HepG2 (cell line): ENCODE measurements around the gene POFUT1. TPM values are rescaled to one million over a fixed set of nuclear protein-coding genes. Genes with fewer than 3 reads are reported as not detected.

Source experiments
- ATAC-seq: fragments of 200-7000 bp; cut with Tn5 transposase; 3 replicates; pipeline ENCODE4 v1.9.1; 2020; ENCODE audit warnings: mild to moderate bottlenecking, moderate library complexity
- BruUV-seq: library from RNA; stranded (reverse); fragments of 400-500 nt; replicated peaks from 2 replicates; lab custom pipeline; 2021; lab: Mats Ljungman, UMichigan
- CTCF ChIA-PET: fragments of 300-600 bp; formaldehyde crosslinking; extraction: SDS; loops from one replicate; lab custom pipeline; 2021; ENCODE audit warnings: low total read pairs, inconsistent platforms, low intra/inter-chr PET ratio; lab: Yijun Ruan, JAX
- POLR2A ChIA-PET: fragments of 350-600 bp; sonication (Branson Sonifier 250); formaldehyde crosslinking; loops from one replicate; lab custom pipeline; 2020; ENCODE audit warnings: antibody characterized with exemption, inconsistent platforms; lab: Yijun Ruan, JAX
- DNase-seq: peaks from one replicate; pipeline ENCODE4 v3.0.0-alpha.2; 2015; ENCODE audit warnings: low spot score
- FAIRE-seq: peaks from 3 replicates; lab custom pipeline; 2011; peaks lifted over from hg19 to GRCh38; lab: Jason Lieb, UNC
- H2AFZ ChIP-seq: one replicate; pipeline ENCODE4 v1.6.1; 2011; ENCODE audit warnings: low read length, inconsistent platforms
- H3K27ac ChIP-seq: fragments of 300-600 bp; 3 replicates; pipeline ENCODE4 v1.8.0; 2011; ENCODE audit warnings: mixed run types, mild to moderate bottlenecking, mixed read lengths, low read length, inconsistent platforms; ENCODE audit not compliant: insufficient read depth; ENCODE audit errors: extremely low read length
- H3K27me3 ChIP-seq, 2 experiments: fragments of 200-600 bp in 1 of 2; 2 replicates in 1 of 2; 3 replicates in 1 of 2; pipeline versions ENCODE4 v1.6.0 to v1.8.0; 2011; ENCODE audit warnings: low read length in 2 of 2, mild to moderate bottlenecking in 2 of 2, moderate library complexity in 2 of 2, inconsistent platforms in 1 of 2; ENCODE audit not compliant: insufficient read depth in 2 of 2, control insufficient read depth in 1 of 2
- H3K36me3 ChIP-seq, 2 experiments: fragments of 200-600 bp in 1 of 2; replicated peaks in 1 of 2; 2 replicates in 1 of 2; 3 replicates in 1 of 2; pipeline versions ENCODE4 v1.5.1 to v1.8.0; 2011; ENCODE audit warnings: low read length in 2 of 2, inconsistent platforms in 1 of 2; ENCODE audit not compliant: insufficient read depth in 2 of 2, control insufficient read depth in 1 of 2
- H3K4me1 ChIP-seq: 2 replicates; pipeline ENCODE4 v1.5.1; 2012; ENCODE audit warnings: low read length, inconsistent platforms; ENCODE audit not compliant: insufficient read depth
- H3K4me2 ChIP-seq: 2 replicates; pipeline ENCODE4 v1.6.0; 2011; ENCODE audit warnings: low read depth, low read length, inconsistent platforms
- H3K4me3 ChIP-seq, 3 experiments: fragments of 200-600 bp in 1 of 3; sonication (generic), shearing (Covaris generic) in 1 of 3; replicated peaks in 1 of 3; 2 replicates each; pipeline ENCODE4 v1.5.1; 2011 to 2016; ENCODE audit warnings: low read length in 3 of 3, inconsistent platforms in 2 of 3, low read depth in 2 of 3, mild to moderate bottlenecking in 2 of 3, control low read depth in 1 of 3, mixed read lengths in 1 of 3; ENCODE audit not compliant: insufficient read depth in 1 of 3
- H3K79me2 ChIP-seq: one replicate; pipeline ENCODE4 v1.6.1; 2011; ENCODE audit warnings: low read length, inconsistent platforms; ENCODE audit not compliant: insufficient read depth
- H3K9ac ChIP-seq: 2 replicates; pipeline ENCODE4 v1.6.0; 2011; ENCODE audit warnings: mild to moderate bottlenecking, low read depth, low read length, inconsistent platforms; ENCODE audit not compliant: insufficient read depth
- H3K9me3 ChIP-seq: 2 replicates; pipeline ENCODE4 v1.5.1; 2012; ENCODE audit warnings: mild to moderate bottlenecking, low read length
- H4K20me1 ChIP-seq: 2 replicates; pipeline ENCODE4 v1.6.0; 2011; ENCODE audit warnings: inconsistent platforms, mild to moderate bottlenecking, low read length, moderate library complexity; ENCODE audit not compliant: insufficient read depth
- CBFB ChIP-seq: sonication (generic); formaldehyde crosslinking; IDR thresholded peaks from 2 replicates; pipeline ENCODE4 v1.4.0; 2020; ENCODE audit warnings: missing genetic modification reagents
- NCOA2 ChIP-seq: sonication (generic); formaldehyde crosslinking; IDR thresholded peaks from 2 replicates; pipeline ENCODE4 v1.8.0; 2022; ENCODE audit warnings: inconsistent platforms
- POLR2G ChIP-seq: fragments of 200-400 bp; formaldehyde crosslinking; IDR thresholded peaks from 2 replicates; pipeline ENCODE4 v1.6.1; 2018; ENCODE audit warnings: mild to moderate bottlenecking, low read depth, low read length, moderate library complexity
- RFX5 ChIP-seq: IDR thresholded peaks from 2 replicates; pipeline ENCODE4 v1.6.1; 2011; ENCODE audit warnings: low read depth, low read length, improper control_type of control experiment
- SNAPC4 ChIP-seq: sonication (generic); formaldehyde crosslinking; IDR thresholded peaks from 2 replicates; pipeline ENCODE4 v1.4.0; 2020; ENCODE audit warnings: mild to moderate bottlenecking, missing genetic modification reagents
- TAF15 ChIP-seq: fragments of 200-400 bp; formaldehyde crosslinking; IDR thresholded peaks from one replicate; pipeline ENCODE4 v1.6.1; 2018; ENCODE audit warnings: mild to moderate bottlenecking, low read depth, low read length; ENCODE audit not compliant: poor library complexity, severe bottlenecking
- TP53 ChIP-seq: sonication (generic); formaldehyde crosslinking; conservative IDR thresholded peaks from 2 replicates; pipeline ENCODE4 v1.4.0; 2020; ENCODE audit warnings: missing genetic modification reagents
- ZKSCAN5 ChIP-seq: sonication (generic); formaldehyde crosslinking; IDR thresholded peaks from 2 replicates; pipeline ENCODE4 v1.5.1; 2020; ENCODE audit warnings: mild to moderate bottlenecking, missing genetic modification reagents
- ZNF501 ChIP-seq: sonication (generic); formaldehyde crosslinking; IDR thresholded peaks from 2 replicates; pipeline ENCODE4 v1.5.1; 2020; ENCODE audit warnings: mild to moderate bottlenecking, moderate library complexity, missing genetic modification reagents
- WGBS: methylation state at CpG from one replicate; pipeline ENCODE4 v1.1.6; 2017; ENCODE audit warnings: low lambda C conversion rate; 5-methylcytosine and 5-hydroxymethylcytosine counted together
- in situ Hi-C: cut with HindIII; loops from 2 replicates; pipeline ENCODE4 v1.10.0; 2017; ENCODE audit warnings: low pct_unique_long_range_greater_than_20kb; ENCODE audit not compliant: extremely low pct_ligation_motif_present
- intact Hi-C: fragments of 100-400 bp; cut with micrococcal nuclease; formaldehyde crosslinking; loops from one replicate; pipeline ENCODE4 v1.10.0; 2022; ENCODE audit not compliant: unreplicated experiment
- polyA plus RNA-seq, 8 experiments: library from polyadenylated mRNA; depleted of rRNA in 3 of 8; stranded (reverse) in 7 of 8; unstranded in 1 of 8; fragments of >200 nt; fragmentation: Illumina TruSeq in 4 of 8; extraction: Trizol in 4 of 8; gene quantifications; 2 replicates each; pipeline versions ENCODE4 v1.2.1 to v1.2.3, GENCODE V29; 2011 to 2016; ENCODE audit warnings: low read depth in 4 of 8, missing spikeins in 1 of 8, mixed read lengths in 1 of 8; ENCODE audit not compliant: insufficient read depth in 1 of 8
- total RNA-seq, 5 experiments: library from RNA; depleted of rRNA; stranded (reverse); fragments of >200 nt; fragmentation: Illumina TruSeq; extraction: Trizol; gene quantifications; 2 replicates each; pipeline ENCODE4 v1.2.3, GENCODE V29; 2016; ENCODE audit warnings: low read depth in 1 of 5
- TF ChIP-seq, protein P1 (sequence below), 2 experiments: fragments of 450-650 bp in 1 of 2; sonication (generic) in 1 of 2; formaldehyde crosslinking; IDR thresholded peaks; 2 replicates each; pipeline versions ENCODE4 v1.5.0 to v1.8.0; 2020 to 2022; ENCODE audit warnings: mild to moderate bottlenecking in 1 of 2, missing genetic modification reagents in 1 of 2
- TF ChIP-seq, protein P2 (sequence below): IDR thresholded peaks from 2 replicates; pipeline ENCODE4 v1.6.1; 2016; ENCODE audit warnings: low read depth
- TF ChIP-seq, protein P3 (sequence below): sonication (generic); formaldehyde crosslinking; IDR thresholded peaks from 2 replicates; pipeline ENCODE4 v1.5.0; 2020; ENCODE audit warnings: mild to moderate bottlenecking, missing genetic modification reagents

POFUT1 gene
- total and polyA plus RNA-seq, 2 of the 13 experiments (the other 11 are each of a cell fraction or from before 2014, with no cell fraction given) = 35.5 to 58.3 TPM

- TF ChIP-seq SNAPC4 (CRISPR knock-in tag) = no peak
- TF ChIP-seq, protein P1, sequence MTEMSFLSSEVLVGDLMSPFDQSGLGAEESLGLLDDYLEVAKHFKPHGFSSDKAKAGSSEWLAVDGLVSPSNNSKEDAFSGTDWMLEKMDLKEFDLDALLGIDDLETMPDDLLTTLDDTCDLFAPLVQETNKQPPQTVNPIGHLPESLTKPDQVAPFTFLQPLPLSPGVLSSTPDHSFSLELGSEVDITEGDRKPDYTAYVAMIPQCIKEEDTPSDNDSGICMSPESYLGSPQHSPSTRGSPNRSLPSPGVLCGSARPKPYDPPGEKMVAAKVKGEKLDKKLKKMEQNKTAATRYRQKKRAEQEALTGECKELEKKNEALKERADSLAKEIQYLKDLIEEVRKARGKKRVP (CRISPR knock-in tag; IDR thresholded peaks at IDR 0.05) = no peak
- no peak for TF ChIP-seq RFX5
- no peak for TF ChIP-seq ZKSCAN5 (CRISPR knock-in tag)
- TF ChIP-seq, all 625 proteins: peak for 10
These were observed 29.7 kb downstream of the POFUT1 start (continued) for GRCh38 chr20:32237419-32237818.

GRCh38 chr20:32238483-32239425, 31.1 kb downstream of the POFUT1 start:
- in situ Hi-C loops (no loop called here), intact Hi-C loops (no loop called here)
- FAIRE-seq (no peak), DNase-seq (no peak), ATAC-seq (no peak)
- ChIA-PET POLR2A (no interaction called here), CTCF (no interaction called here)
- H3K79me2 ChIP-seq = no peaks in the 10 kb centered on the region
- H2AFZ ChIP-seq = no peak overlapping the region
- no peak overlapping the region for H3K4me3 ChIP-seq
- BruUV-seq = no TSS peak
- H3K27ac ChIP-seq = no peak overlapping the region
- no peaks in the 10 kb centered on the region for H3K9me3 ChIP-seq
- H3K9ac ChIP-seq = no peak overlapping the region
- no peaks in the 10 kb centered on the region for H3K27me3 ChIP-seq
- H4K20me1 ChIP-seq = no peaks in the 10 kb centered on the region
- peaks cover 39% of the 10 kb centered on the region for H3K4me1 ChIP-seq
- H3K36me3 ChIP-seq = peaks cover 4 to 16% of the 10 kb centered on the region in 2 experiments; a peak in 4 of 5 replicates
- WGBS = 94% methylated on average over 9 of the region's 9 CpGs
- no peak overlapping the region for H3K4me2 ChIP-seq
- TF ChIP-seq POLR2G (peak; percentile 27; the same call in 1 of the 2 replicates), TAF15 (no peak), TP53 (CRISPR knock-in tag) (no peak), NCOA2 (CRISPR knock-in tag) (no peak), ZNF501 (peak; percentile 56; the same call in 1 of the 2 replicates), CBFB (CRISPR knock-in tag) (no peak)
- TF ChIP-seq, protein P2, sequence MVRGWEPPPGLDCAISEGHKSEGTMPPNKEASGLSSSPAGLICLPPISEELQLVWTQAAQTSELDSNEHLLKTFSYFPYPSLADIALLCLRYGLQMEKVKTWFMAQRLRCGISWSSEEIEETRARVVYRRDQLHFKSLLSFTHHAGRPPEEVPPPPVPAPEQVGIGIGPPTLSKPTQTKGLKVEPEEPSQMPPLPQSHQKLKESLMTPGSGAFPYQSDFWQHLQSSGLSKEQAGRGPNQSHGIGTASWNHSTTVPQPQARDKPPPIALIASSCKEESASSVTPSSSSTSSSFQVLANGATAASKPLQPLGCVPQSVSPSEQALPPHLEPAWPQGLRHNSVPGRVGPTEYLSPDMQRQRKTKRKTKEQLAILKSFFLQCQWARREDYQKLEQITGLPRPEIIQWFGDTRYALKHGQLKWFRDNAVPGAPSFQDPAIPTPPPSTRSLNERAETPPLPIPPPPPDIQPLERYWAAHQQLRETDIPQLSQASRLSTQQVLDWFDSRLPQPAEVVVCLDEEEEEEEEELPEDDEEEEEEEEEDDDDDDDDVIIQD = no peak
- TF ChIP-seq, protein P3, sequence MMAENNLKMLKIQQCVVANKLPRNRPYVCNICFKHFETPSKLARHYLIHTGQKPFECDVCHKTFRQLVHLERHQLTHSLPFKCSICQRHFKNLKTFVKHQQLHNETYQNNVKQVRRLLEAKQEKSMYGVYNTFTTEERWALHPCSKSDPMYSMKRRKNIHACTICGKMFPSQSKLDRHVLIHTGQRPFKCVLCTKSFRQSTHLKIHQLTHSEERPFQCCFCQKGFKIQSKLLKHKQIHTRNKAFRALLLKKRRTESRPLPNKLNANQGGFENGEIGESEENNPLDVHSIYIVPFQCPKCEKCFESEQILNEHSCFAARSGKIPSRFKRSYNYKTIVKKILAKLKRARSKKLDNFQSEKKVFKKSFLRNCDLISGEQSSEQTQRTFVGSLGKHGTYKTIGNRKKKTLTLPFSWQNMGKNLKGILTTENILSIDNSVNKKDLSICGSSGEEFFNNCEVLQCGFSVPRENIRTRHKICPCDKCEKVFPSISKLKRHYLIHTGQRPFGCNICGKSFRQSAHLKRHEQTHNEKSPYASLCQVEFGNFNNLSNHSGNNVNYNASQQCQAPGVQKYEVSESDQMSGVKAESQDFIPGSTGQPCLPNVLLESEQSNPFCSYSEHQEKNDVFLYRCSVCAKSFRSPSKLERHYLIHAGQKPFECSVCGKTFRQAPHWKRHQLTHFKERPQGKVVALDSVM (CRISPR knock-in tag) = no peak
